H1 (cell line): Measurements from ENCODE around the gene DICER1. TPM values are rescaled to one million over a fixed set of nuclear protein-coding genes. Genes with fewer than 3 reads are reported as not detected.

Experiments
- CTCF ChIA-PET: fragments of 300-600 bp; sonication (Branson Sonifier 250); formaldehyde crosslinking; loops from one replicate; lab custom pipeline; 2021; ENCODE audit not compliant: partially characterized antibody; lab: Charles Lee
- POLR2A ChIA-PET: fragments of 300-600 bp; sonication (Branson Sonifier 250); formaldehyde crosslinking; loops from one replicate; lab custom pipeline; 2021; ENCODE audit warnings: inconsistent platforms; ENCODE audit not compliant: partially characterized antibody; lab: Charles Lee
- DNase-seq, 2 experiments: peaks; one replicate each; pipeline versions ENCODE4 v3.0.0 to v3.0.0-alpha.2; 2010 to 2022; ENCODE audit warnings: low spot score in 2 of 2, low read depth in 1 of 2, mixed read lengths in 1 of 2
- FAIRE-seq: peaks from 2 replicates; lab custom pipeline; 2011; peaks lifted over from hg19 to GRCh38; lab: Jason Lieb, UNC
- H2AFZ ChIP-seq: 2 replicates; pipeline ENCODE4 v1.8.1; 2012; ENCODE audit warnings: low read length, inconsistent platforms
- H2AK5ac ChIP-seq: 2 replicates; pipeline ENCODE4 v1.6.1; 2013; ENCODE audit warnings: low read depth, low read length
- H2BK120ac ChIP-seq: replicated peaks from 2 replicates; pipeline ENCODE3; 2013; ENCODE audit warnings: low read depth, low read length, inconsistent platforms
- H2BK12ac ChIP-seq: 2 replicates; pipeline ENCODE4 v1.6.1; 2013; ENCODE audit warnings: low read depth, low read length
- H2BK15ac ChIP-seq: 2 replicates; pipeline ENCODE4 v1.6.1; 2013; ENCODE audit warnings: low read length
- H2BK20ac ChIP-seq: 2 replicates; pipeline ENCODE4 v1.6.1; 2013; ENCODE audit warnings: low read length
- H2BK5ac ChIP-seq: 2 replicates; pipeline ENCODE4 v1.6.1; 2013; ENCODE audit warnings: low read depth, low read length
- H3K14ac ChIP-seq: 2 replicates; pipeline ENCODE4 v1.6.1; 2013; ENCODE audit warnings: inconsistent platforms; ENCODE audit not compliant: insufficient read length
- H3K18ac ChIP-seq: 2 replicates; pipeline ENCODE4 v1.6.1; 2013; ENCODE audit warnings: low read length; ENCODE audit errors: extremely low read depth
- H3K23ac ChIP-seq: 2 replicates; pipeline ENCODE4 v1.6.1; 2013; ENCODE audit warnings: inconsistent platforms; ENCODE audit not compliant: insufficient read length
- H3K23me2 ChIP-seq: 2 replicates; pipeline ENCODE4 v1.6.1; 2013; ENCODE audit warnings: low read depth, low read length
- H3K27ac ChIP-seq: 2 replicates; pipeline ENCODE4 v1.6.1; 2011; ENCODE audit warnings: low read depth, low read length, inconsistent platforms
- H3K27me3 ChIP-seq, 4 experiments: replicated peaks in 1 of 4; 1 replicate in 1 of 4; 2 replicates in 3 of 4; pipeline versions ENCODE4 v1.6.1 to v1.8.1; 2011 to 2013; ENCODE audit warnings: low read length in 3 of 4, mild to moderate bottlenecking in 3 of 4, inconsistent platforms in 2 of 4, mixed read lengths in 2 of 4, moderate library complexity in 1 of 4; ENCODE audit not compliant: control insufficient read depth in 3 of 4, insufficient read depth in 3 of 4; ENCODE audit errors: extremely low read depth in 1 of 4
- H3K36me3 ChIP-seq, 4 experiments: 2 replicates each; pipeline versions ENCODE4 v1.6.1 to v1.8.1; 2011 to 2013; ENCODE audit warnings: mild to moderate bottlenecking in 4 of 4, low read length in 3 of 4, moderate library complexity in 2 of 4, control low read depth in 1 of 4, inconsistent platforms in 1 of 4; ENCODE audit not compliant: insufficient read depth in 4 of 4, control insufficient read depth in 2 of 4
- H3K4ac ChIP-seq: replicated peaks from 2 replicates; pipeline ENCODE3; 2013; ENCODE audit warnings: low read length, low read depth, mixed read lengths, inconsistent platforms; ENCODE audit not compliant: insufficient read length
- H3K4me1 ChIP-seq, 4 experiments: replicated peaks in 1 of 4; 1 replicate in 1 of 4; 2 replicates in 3 of 4; pipeline versions ENCODE4 v1.6.1 to v1.8.1; 2011 to 2013; ENCODE audit warnings: low read length in 3 of 4, inconsistent platforms in 2 of 4, mixed read lengths in 1 of 4; ENCODE audit not compliant: insufficient read depth in 4 of 4, control insufficient read depth in 3 of 4
- H3K4me2 ChIP-seq, 2 experiments: 2 replicates each; pipeline versions ENCODE4 v1.6.1 to v1.8.1; 2011 to 2013; ENCODE audit warnings: low read depth in 2 of 2, low read length in 2 of 2, control low read depth in 1 of 2, inconsistent platforms in 1 of 2, mild to moderate bottlenecking in 1 of 2; ENCODE audit not compliant: insufficient read depth in 1 of 2
- H3K4me3 ChIP-seq, 4 experiments: fragments of 200-600, 300-600 bp in 1 of 4; sonication (generic), shearing (Covaris generic), sonication (Bioruptor Twin) in 1 of 4; 2 replicates each; pipeline versions ENCODE4 v1.5.1 to v1.8.1; 2011 to 2016; ENCODE audit warnings: low read length in 4 of 4, low read depth in 3 of 4, control low read depth in 2 of 4, inconsistent platforms in 2 of 4, mild to moderate bottlenecking in 2 of 4, mixed read lengths in 1 of 4, moderate library complexity in 1 of 4; ENCODE audit not compliant: insufficient read depth in 2 of 4; ENCODE audit errors: extremely low read depth in 1 of 4
- H3K56ac ChIP-seq: replicated peaks from 2 replicates; pipeline ENCODE3; 2013; ENCODE audit warnings: low read depth, mild to moderate bottlenecking, mixed read lengths, low read length, inconsistent platforms; ENCODE audit not compliant: insufficient read length
- H3K79me1 ChIP-seq: 2 replicates; pipeline ENCODE4 v1.6.1; 2013; ENCODE audit warnings: low read depth, low read length, control low read depth
- H3K79me2 ChIP-seq, 2 experiments: 2 replicates each; pipeline versions ENCODE4 v1.6.1 to v1.8.1; 2012 to 2013; ENCODE audit warnings: low read length in 2 of 2, mild to moderate bottlenecking in 2 of 2, inconsistent platforms in 1 of 2; ENCODE audit not compliant: insufficient read depth in 2 of 2, control insufficient read depth in 1 of 2
- H3K9ac ChIP-seq, 4 experiments: replicated peaks in 1 of 4; 1 replicate in 1 of 4; 2 replicates in 3 of 4; pipeline versions ENCODE4 v1.6.1 to v1.8.1; 2011 to 2013; ENCODE audit warnings: low read depth in 3 of 4, low read length in 3 of 4, control low read depth in 2 of 4, mild to moderate bottlenecking in 2 of 4, moderate library complexity in 2 of 4, inconsistent platforms in 1 of 4; ENCODE audit errors: extremely low read depth in 1 of 4
- H3K9me3 ChIP-seq, 2 experiments: 2 replicates each; pipeline versions ENCODE4 v1.6.1 to v1.8.1; 2012 to 2013; ENCODE audit warnings: mild to moderate bottlenecking in 2 of 2, moderate library complexity in 2 of 2, control low read depth in 1 of 2, inconsistent platforms in 1 of 2, low read depth in 1 of 2, low read length in 1 of 2, mixed read lengths in 1 of 2; ENCODE audit not compliant: insufficient read depth in 2 of 2
- H4K20me1 ChIP-seq, 2 experiments: replicated peaks in 1 of 2; 2 replicates each; pipeline versions ENCODE3 to v1.8.1; 2011 to 2013; ENCODE audit warnings: inconsistent platforms in 2 of 2, low read length in 2 of 2, mild to moderate bottlenecking in 1 of 2; ENCODE audit not compliant: insufficient read depth in 2 of 2, control insufficient read depth in 1 of 2
- H4K5ac ChIP-seq: 2 replicates; pipeline ENCODE4 v1.6.1; 2013; ENCODE audit warnings: low read length, low read depth, mixed read lengths, inconsistent platforms; ENCODE audit not compliant: insufficient read length
- H4K8ac ChIP-seq: 2 replicates; pipeline ENCODE4 v1.8.0; 2013; ENCODE audit warnings: mild to moderate bottlenecking, moderate library complexity, low read length, inconsistent platforms; ENCODE audit not compliant: insufficient read depth; ENCODE audit errors: extremely low read depth
- H4K91ac ChIP-seq: replicated peaks from 2 replicates; pipeline ENCODE3; 2013; ENCODE audit warnings: low read length, mixed read lengths, inconsistent platforms; ENCODE audit not compliant: insufficient read length
- ATF2 ChIP-seq: IDR thresholded peaks from 2 replicates; pipeline ENCODE4 v1.6.1; 2012; ENCODE audit warnings: low read length, inconsistent platforms
- ATF3 ChIP-seq: IDR thresholded peaks from 2 replicates; pipeline ENCODE4 v1.6.1; 2011; ENCODE audit warnings: low read depth, mild to moderate bottlenecking, low read length; ENCODE audit not compliant: insufficient read depth
- BACH1 ChIP-seq: IDR thresholded peaks from 2 replicates; pipeline ENCODE4 v1.6.1; 2012; ENCODE audit warnings: low read length, improper control_type of control experiment
- CBX5 ChIP-seq: fragments of 300-800, 300-1000 bp; sonication (generic); IDR thresholded peaks from 2 replicates; pipeline ENCODE4 v1.7.1; 2016; ENCODE audit warnings: antibody characterized with exemption, low read length, low read depth
- CBX8 ChIP-seq: fragments of 300-800, 300-1000 bp; sonication (generic); IDR thresholded peaks from 2 replicates; pipeline ENCODE4 v1.7.1; 2016; ENCODE audit warnings: low read depth, low read length, borderline replicate concordance
- E2F6 ChIP-seq: IDR thresholded peaks from 2 replicates; pipeline ENCODE4 v1.6.1; 2012; ENCODE audit warnings: inconsistent platforms
- KDM4A ChIP-seq: IDR thresholded peaks from one replicate; pipeline ENCODE4 v1.7.1; 2012; ENCODE audit warnings: low read depth, mild to moderate bottlenecking, moderate library complexity, low read length, inconsistent platforms; ENCODE audit not compliant: severe bottlenecking
- MAX ChIP-seq: IDR thresholded peaks from 2 replicates; pipeline ENCODE4 v1.6.1; 2012; ENCODE audit warnings: inconsistent platforms
- POLR2A ChIP-seq, 2 experiments: IDR thresholded peaks; 1 replicate in 1 of 2; 2 replicates in 1 of 2; pipeline ENCODE4 v1.6.1; 2011; ENCODE audit warnings: low read depth in 2 of 2, low read length in 2 of 2, mild to moderate bottlenecking in 2 of 2; ENCODE audit errors: control extremely low read depth in 1 of 2
- SIN3A ChIP-seq, 2 experiments: IDR thresholded peaks in 1 of 2; conservative IDR thresholded peaks in 1 of 2; 2 replicates each; pipeline ENCODE4 v1.6.1; 2011 to 2012; ENCODE audit warnings: low read length in 2 of 2, improper control_type of control experiment in 1 of 2, low read depth in 1 of 2, mild to moderate bottlenecking in 1 of 2
- SP1 ChIP-seq: IDR thresholded peaks from 2 replicates; pipeline ENCODE4 v1.6.1; 2011; ENCODE audit warnings: low read depth, low read length
- WGBS, 2 experiments: shearing (Covaris generic) in 1 of 2; methylation state at CpG; one replicate each; pipeline versions ENCODE4 v1.1.6 to v1.1.7; 2013 to 2015; ENCODE audit warnings: low lambda C conversion rate in 2 of 2, mixed read lengths in 2 of 2, inconsistent platforms in 1 of 2, low coverage in 1 of 2, missing lambda C conversion rate in 1 of 2; ENCODE audit not compliant: insufficient replicate concordance in 2 of 2, insufficient coverage in 1 of 2, insufficient read length in 1 of 2; ENCODE audit errors: extremely low coverage in 1 of 2, missing lambda C conversion rate in 1 of 2; 5-methylcytosine and 5-hydroxymethylcytosine counted together
- polyA plus RNA-seq, 7 experiments: library from polyadenylated mRNA; depleted of rRNA in 3 of 7; stranded (reverse) in 5 of 7; unstranded in 2 of 7; fragments of >200 nt in 5 of 7; fragments of 200-250 nt in 2 of 7; gene quantifications; 1 replicate in 5 of 7; 2 replicates in 1 of 7; 4 replicates in 1 of 7; pipeline versions ENCODE4 v1.2.1 to v1.2.3, GENCODE V29; 2011 to 2013; ENCODE audit warnings: missing spikeins in 2 of 7, mixed read lengths in 2 of 7
- total RNA-seq: library from RNA; stranded (reverse); fragmentation: NEBNext Ultra II Directional; extraction: Animal tissue kit (Norgen Biotek cat#: 25700); gene quantifications from 2 replicates; pipeline ENCODE4 v1.2.1, GENCODE V29; 2021

The DICER1 gene
- total and polyA plus RNA-seq, 2 of the 8 experiments (the other 6 are each of a cell fraction or from before 2014, with no cell fraction given) = 11.9 to 61.8 TPM

- Histone ChIP-seq H3K9me3 (no peaks in the 10 kb centered on the region), H2BK12ac (no peak overlapping the region), H3K79me1 (peaks cover 4% of the 10 kb centered on the region; the same call in 1 of the 2 replicates), H3K4me3 (no peak overlapping the region), H3K14ac (no peak overlapping the region), H2BK120ac (no peak overlapping the region), H3K18ac (no peak overlapping the region), H4K8ac (no peak overlapping the region), H3K56ac (no peak overlapping the region), H2BK15ac (no peak overlapping the region), H3K4ac (no peak overlapping the region), H3K4me2 (no peak overlapping the region), H4K91ac (no peak overlapping the region), H2AFZ (no peak overlapping the region), H3K79me2 (peaks cover 12 to 100% of the 10 kb centered on the region in 2 experiments), H3K9ac (no peak overlapping the region), H4K20me1 (peaks cover 2 to 4% of the 10 kb centered on the region in 2 experiments), H3K4me1 (peaks cover 0 to 18% (median 12%) of the 10 kb centered on the region in 4 experiments; a peak in 6 of 7 replicates), H2BK20ac (no peak overlapping the region), H3K23me2 (no peaks in the 10 kb centered on the region), H2BK5ac (no peak overlapping the region), H3K27me3 (no peaks in the 10 kb centered on the region), H4K5ac (no peak overlapping the region), H3K27ac (no peak overlapping the region), H3K23ac (no peak overlapping the region), H3K36me3 (no peaks in the 10 kb centered on the region), H2AK5ac (no peak overlapping the region)
- POLR2A ChIA-PET = interaction anchor here (0.8 to 1.1 kb wide), 2 partner anchors 11 to 13 kb away, joined by 3 to 4 read pairs; no protein-coding TSS in a partner anchor
- no peak for FAIRE-seq
- 88 to 100% methylated on average over 1 to 2 of the region's 2 CpGs for WGBS, 2 experiments
- DNase-seq = no peak
- CTCF ChIA-PET = no interaction called here
- TF ChIP-seq POLR2A (IDR thresholded peaks at IDR 0.05; ENCODE audit: control extremely low read depth in 1 of 2, low read depth in 2 of 2, low read length in 2 of 2) = no peak
- TF ChIP-seq SP1 = no peak
- no peak for TF ChIP-seq SIN3A (conservative IDR thresholded peaks at IDR 0.05 in 1 of 2, IDR thresholded peaks at IDR 0.05 in 1 of 2; ENCODE audit: low read depth in 1 of 2, low read length in 2 of 2)
- TF ChIP-seq ATF2 = no peak
- no peak for TF ChIP-seq E2F6
- no peak for TF ChIP-seq KDM4A
- no peak for TF ChIP-seq CBX8
- no peak for TF ChIP-seq ATF3
- no peak for TF ChIP-seq MAX
- no peak for TF ChIP-seq BACH1
- no peak for TF ChIP-seq CBX5
Observed at GRCh38 chr14:95144849-95145248, 12.5 kb downstream of the DICER1 start.
